ENCODE measurements around the gene C2CD2. TPM values are rescaled to one million over a fixed set of nuclear protein-coding genes. Genes with fewer than 3 reads are reported as not detected.

Gene C2CD2
- total and polyA plus RNA-seq, 2 of the 4 experiments (the other 2 are of a cell fraction): 15.6 to 25.3 TPM

DNA sequence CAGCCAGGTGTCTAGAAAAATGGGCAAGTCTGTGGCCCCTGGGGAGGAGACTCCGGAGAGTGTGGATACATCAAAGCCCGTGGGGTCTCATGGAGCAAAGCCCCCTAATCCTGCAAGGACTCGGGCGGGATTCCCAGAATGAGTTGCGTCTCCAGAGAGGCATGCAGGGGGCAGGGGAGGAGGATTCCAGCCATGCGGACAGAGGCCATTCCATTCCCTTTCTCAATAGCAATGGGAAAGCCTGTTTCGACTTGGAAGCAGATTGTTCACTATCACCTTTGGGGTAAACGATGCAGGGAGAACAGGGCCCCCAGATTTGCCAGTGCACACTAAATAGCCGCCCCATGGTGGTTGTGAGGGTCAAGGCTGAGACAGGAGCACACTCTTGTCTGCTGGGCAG is 59.3 kb downstream of the C2CD2 start:
- H2AK9ac ChIP-seq (replicated peaks; ENCODE audit: low read depth, low read length, poor library complexity): peak overlapping the region; percentile 4
- 0 out of 2 replicates have a peak overlapping the region, but pooled peaks have one; percentile 10 for H3K27ac ChIP-seq (ENCODE audit: insufficient read depth, low read length)
- H2AK5ac ChIP-seq (ENCODE audit: low read depth, low read length): no peak overlapping the region; the same call in 1 of the 2 replicates
- no peak for TF ChIP-seq POLR2A (IDR thresholded peaks at IDR 0.05; ENCODE audit: low read depth, low read length)
- TF ChIP-seq MAZ (IDR thresholded peaks at IDR 0.05; ENCODE audit: borderline replicate concordance, low read depth, low read length): no peak
- TF ChIP-seq, protein P1, sequence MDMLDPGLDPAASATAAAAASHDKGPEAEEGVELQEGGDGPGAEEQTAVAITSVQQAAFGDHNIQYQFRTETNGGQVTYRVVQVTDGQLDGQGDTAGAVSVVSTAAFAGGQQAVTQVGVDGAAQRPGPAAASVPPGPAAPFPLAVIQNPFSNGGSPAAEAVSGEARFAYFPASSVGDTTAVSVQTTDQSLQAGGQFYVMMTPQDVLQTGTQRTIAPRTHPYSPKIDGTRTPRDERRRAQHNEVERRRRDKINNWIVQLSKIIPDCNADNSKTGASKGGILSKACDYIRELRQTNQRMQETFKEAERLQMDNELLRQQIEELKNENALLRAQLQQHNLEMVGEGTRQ (IDR thresholded peaks at IDR 0.05; ENCODE audit: low read depth, low read length): no peak
- TF ChIP-seq RAD21 (IDR thresholded peaks at IDR 0.05; ENCODE audit: low read length): no peak
- TF ChIP-seq RFX5 (IDR thresholded peaks at IDR 0.05; ENCODE audit: low read depth, low read length): no peak
- TF ChIP-seq MAFK (IDR thresholded peaks at IDR 0.05; ENCODE audit: low read depth, low read length): no peak
- dilution Hi-C loops (cut with HindIII; ENCODE audit: low sequenced_read_pairs, unreplicated experiment): no loop called here
- H3K4me3 ChIP-seq (ENCODE audit: insufficient read depth, low read depth, low read length): no peak overlapping the region
- intact Hi-C loops (cut with micrococcal nuclease): no loop called here
- 100% methylated on average over 5 of the region's 9 CpGs; no CpG with 5 or more reads in 1 of the 2 experiments for WGBS, 2 experiments (ENCODE audit: extremely low coverage in 2 of 2, insufficient read length in 1 of 2)
- no peak overlapping the region for H4K91ac ChIP-seq (ENCODE audit: insufficient read depth, low read depth, low read length)
- H2BK20ac ChIP-seq (ENCODE audit: low read depth, low read length): no peak overlapping the region
- no TSS peak for BruUV-seq (replicated peaks)
- H3K9me1 ChIP-seq (ENCODE audit: insufficient read depth, low read length): peaks cover 17% of the 10 kb centered on the region
- H3K4me2 ChIP-seq (ENCODE audit: low read depth, low read length): no peak overlapping the region
- ATAC-seq (ENCODE audit: low read depth) (no peak), DNase-seq (no peak)
- no peak overlapping the region for H3K56ac ChIP-seq (ENCODE audit: extremely low read depth, insufficient read depth, low read length)
- no peak overlapping the region for H4K5ac ChIP-seq (ENCODE audit: low read depth, low read length)
- CTCF ChIA-PET: no interaction called here
- H3K18ac ChIP-seq (ENCODE audit: low read depth, low read length): no peak overlapping the region
- in situ Hi-C loops (cut with MboI; ENCODE audit: low sequenced_read_pairs): no loop called here
- no peak overlapping the region for H4K8ac ChIP-seq (ENCODE audit: low read depth in 2 of 2, low read length in 2 of 2)
- H2BK5ac ChIP-seq (ENCODE audit: low read depth, low read length, poor library complexity, severe bottlenecking): peak overlapping the region; percentile 16
- H3K4me1 ChIP-seq (ENCODE audit: control insufficient read depth, insufficient read depth, low read length): peaks cover 14% of the 10 kb centered on the region
- H3K9ac ChIP-seq (ENCODE audit: low read depth, low read length): no peak overlapping the region
- no peak overlapping the region for H2BK15ac ChIP-seq (ENCODE audit: low read depth, low read length)
- H3K23ac ChIP-seq (ENCODE audit: low read depth, low read length): no peak overlapping the region
- H3K4ac ChIP-seq (ENCODE audit: low read depth, low read length): peak overlapping the region; percentile 12; the same call in 1 of the 2 replicates
- POLR2A ChIA-PET (ENCODE audit: unreplicated experiment): no interaction called here
- H2AFZ ChIP-seq (replicated peaks; ENCODE audit: low read length, poor library complexity): no peak overlapping the region
- H3K79me1 ChIP-seq (ENCODE audit: low read depth in 1 of 2, low read length in 2 of 2): peaks cover 4 to 7% of the 10 kb centered on the region in 2 experiments; a peak in 2 of 4 replicates
- no peaks in the 10 kb centered on the region for H3K9me3 ChIP-seq (ENCODE audit: control insufficient read depth, insufficient read depth, low read length)
- H2BK120ac ChIP-seq (ENCODE audit: low read depth, low read length): no peak overlapping the region; the same call in 1 of the 2 replicates
- no peak overlapping the region for H3K14ac ChIP-seq (replicated peaks; ENCODE audit: low read depth, low read length)
- peaks cover 15% of the 10 kb centered on the region; the same call in 1 of the 2 replicates for H3K36me3 ChIP-seq (ENCODE audit: control insufficient read depth, insufficient read depth, low read length)
- no peaks in the 10 kb centered on the region for H3K27me3 ChIP-seq (ENCODE audit: control insufficient read depth, insufficient read depth, low read length)
- H4K20me1 ChIP-seq (ENCODE audit: insufficient read depth, low read length): peaks cover 11% of the 10 kb centered on the region
